GM12878 (cell line): ENCODE data around the gene EFNA2. TPM values are rescaled to one million over a fixed set of nuclear protein-coding genes. Genes with fewer than 3 reads are reported as not detected.

Experiments used
- CBX5 ChIP-seq: sonication (generic); IDR thresholded peaks from 2 replicates; pipeline ENCODE4 v1.6.1; 2016; ENCODE audit warnings: low read depth, moderate library complexity, mild to moderate bottlenecking, inconsistent platforms
- EED ChIP-seq: sonication (generic); IDR thresholded peaks from 2 replicates; pipeline ENCODE4 v1.6.1; 2016; ENCODE audit warnings: antibody characterized with exemption, low read depth
- FOXK2 ChIP-seq: fragments of 450-650 bp; IDR thresholded peaks from 2 replicates; pipeline ENCODE4 v1.6.1; 2017; ENCODE audit warnings: mild to moderate bottlenecking, moderate library complexity
- FOXM1 ChIP-seq: IDR thresholded peaks from 2 replicates; pipeline ENCODE4 v1.6.1; 2012; ENCODE audit warnings: low read depth, mild to moderate bottlenecking, inconsistent platforms, low read length, moderate library complexity
- IRF4 ChIP-seq: IDR thresholded peaks from 2 replicates; pipeline ENCODE4 v1.6.1; 2011; ENCODE audit warnings: low read depth, low read length
- JUND ChIP-seq: IDR thresholded peaks from 2 replicates; pipeline ENCODE4 v1.6.1; 2012; ENCODE audit warnings: low read depth, mild to moderate bottlenecking, low read length, improper control_type of control experiment, moderate library complexity
- KDM1A ChIP-seq: fragments of 200-600 bp; sonication (generic); IDR thresholded peaks from 2 replicates; pipeline ENCODE4 v1.6.1; 2016; ENCODE audit warnings: borderline replicate concordance
- LARP7 ChIP-seq: fragments of 450-650 bp; IDR thresholded peaks from 2 replicates; pipeline ENCODE4 v1.6.1; 2017; ENCODE audit warnings: mild to moderate bottlenecking
- POLR2AphosphoS5 ChIP-seq: IDR thresholded peaks from 2 replicates; pipeline ENCODE4 v1.6.1; 2011; ENCODE audit warnings: mild to moderate bottlenecking, low read length, inconsistent platforms
- RB1 ChIP-seq: fragments of 450-650 bp; formaldehyde crosslinking; IDR thresholded peaks from 2 replicates; pipeline ENCODE4 v1.6.1; 2017; ENCODE audit warnings: mild to moderate bottlenecking, borderline replicate concordance
- RCOR1 ChIP-seq: conservative IDR thresholded peaks from 2 replicates; pipeline ENCODE4 v1.6.1; 2012; ENCODE audit warnings: low read depth, low read length, improper control_type of control experiment
- SIX5 ChIP-seq: IDR thresholded peaks from 2 replicates; pipeline ENCODE4 v1.6.1; 2011; ENCODE audit warnings: mild to moderate bottlenecking, low read depth, low read length, moderate library complexity; ENCODE audit not compliant: severe bottlenecking
- TCF7 ChIP-seq: IDR thresholded peaks from 2 replicates; pipeline ENCODE4 v1.6.1; 2014; ENCODE audit warnings: antibody characterized with exemption, borderline replicate concordance
- ZNF24 ChIP-seq: fragments of 450-650 bp; IDR thresholded peaks from 2 replicates; pipeline ENCODE4 v1.6.1; 2017; ENCODE audit warnings: antibody characterized with exemption, mild to moderate bottlenecking
- polyA plus RNA-seq, 11 experiments: library from polyadenylated mRNA; depleted of rRNA in 4 of 11; unstranded in 6 of 11; stranded (reverse) in 5 of 11; fragments of >200 nt; fragmentation: Nextera tagmentation in 4 of 11; fragmentation: Illumina TruSeq in 1 of 11; extraction: Ambion mirVana in 4 of 11; extraction: Trizol in 1 of 11; gene quantifications; 1 replicate in 1 of 11; 2 replicates in 10 of 11; pipeline versions ENCODE4 v1.2.1 to v1.2.3, GENCODE V29; 2011 to 2016; ENCODE audit warnings: inconsistent platforms in 2 of 11, missing spikeins in 2 of 11, low read depth in 1 of 11
- total RNA-seq, 4 experiments: library from RNA; depleted of rRNA in 3 of 4; stranded (reverse); fragments of >200 nt in 3 of 4; fragmentation: Illumina TruSeq in 1 of 4; extraction: Trizol in 1 of 4; gene quantifications; 2 replicates each; pipeline versions ENCODE4 v1.2.1 to v1.2.3, GENCODE V29; 2013 to 2021
- TF ChIP-seq, protein P1 (sequence below): fragments of 450-650 bp; conservative IDR thresholded peaks from 2 replicates; pipeline ENCODE4 v1.6.1; 2017; ENCODE audit warnings: mild to moderate bottlenecking, moderate library complexity
- TF ChIP-seq, protein P2 (sequence below): IDR thresholded peaks from 2 replicates; pipeline ENCODE4 v1.6.1; 2011; ENCODE audit warnings: mild to moderate bottlenecking, low read depth, low read length, moderate library complexity; ENCODE audit not compliant: insufficient replicate concordance
- TF ChIP-seq, protein P3 (sequence below), 3 experiments: IDR thresholded peaks in 2 of 3; conservative IDR thresholded peaks in 1 of 3; 2 replicates each; pipeline ENCODE4 v1.5.1; 2011; ENCODE audit warnings: low read depth in 3 of 3, low read length in 3 of 3, mild to moderate bottlenecking in 3 of 3, control low read depth in 2 of 3, moderate library complexity in 2 of 3, inconsistent platforms in 1 of 3, mixed read lengths in 1 of 3; ENCODE audit not compliant: control insufficient read depth in 2 of 3, insufficient read depth in 1 of 3; ENCODE audit errors: extremely low read depth in 1 of 3
- TF ChIP-seq, protein P4 (sequence below): fragments of 450-650 bp; IDR thresholded peaks from 2 replicates; pipeline ENCODE4 v1.6.1; 2016; ENCODE audit warnings: mild to moderate bottlenecking, moderate library complexity, borderline replicate concordance
- TF ChIP-seq, protein P5 (sequence below): IDR thresholded peaks from 2 replicates; pipeline ENCODE4 v1.6.1; 2012; ENCODE audit warnings: low read depth, low read length, improper control_type of control experiment

EFNA2 gene
- total and polyA plus RNA-seq, 10 of the 15 experiments (the other 5 are each of a cell fraction or from before 2014, with no cell fraction given) = not detected

DNA sequence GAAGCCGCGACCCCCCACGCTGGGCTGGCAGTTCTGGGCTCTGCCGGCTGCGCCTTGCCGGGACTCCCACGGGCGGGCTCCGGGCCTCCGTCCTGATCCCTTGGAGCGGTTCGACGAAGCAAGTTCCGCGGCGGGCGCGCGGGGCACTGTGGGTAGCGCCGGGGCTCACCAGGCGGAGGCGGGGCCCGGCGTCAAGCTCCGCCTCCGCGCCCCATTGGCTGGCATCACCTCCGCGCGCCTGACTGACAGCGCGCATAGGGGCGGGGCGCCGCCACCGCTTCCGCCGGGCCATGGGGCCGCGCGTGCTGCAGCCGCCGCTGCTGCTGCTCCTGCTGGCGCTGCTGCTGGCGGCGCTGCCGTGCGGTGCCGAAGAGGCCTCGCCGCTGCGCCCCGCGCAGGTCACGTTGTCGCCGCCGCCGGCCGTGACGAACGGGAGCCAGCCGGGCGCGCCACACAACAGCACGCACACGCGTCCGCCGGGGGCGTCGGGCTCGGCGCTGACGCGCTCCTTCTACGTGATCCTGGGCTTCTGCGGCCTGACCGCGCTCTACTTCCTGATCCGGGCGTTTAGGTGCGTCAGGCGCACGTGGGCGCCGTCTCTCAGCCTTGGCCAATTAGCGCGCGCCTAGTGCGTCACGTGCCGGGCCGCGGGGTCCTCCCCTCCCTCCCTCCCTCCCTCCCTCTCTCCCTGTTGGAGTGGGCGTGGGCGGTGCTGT is 10.3 kb upstream of the EFNA2 start, which contains the start of gene FAM174C (continued):
- TF ChIP-seq, protein P1, sequence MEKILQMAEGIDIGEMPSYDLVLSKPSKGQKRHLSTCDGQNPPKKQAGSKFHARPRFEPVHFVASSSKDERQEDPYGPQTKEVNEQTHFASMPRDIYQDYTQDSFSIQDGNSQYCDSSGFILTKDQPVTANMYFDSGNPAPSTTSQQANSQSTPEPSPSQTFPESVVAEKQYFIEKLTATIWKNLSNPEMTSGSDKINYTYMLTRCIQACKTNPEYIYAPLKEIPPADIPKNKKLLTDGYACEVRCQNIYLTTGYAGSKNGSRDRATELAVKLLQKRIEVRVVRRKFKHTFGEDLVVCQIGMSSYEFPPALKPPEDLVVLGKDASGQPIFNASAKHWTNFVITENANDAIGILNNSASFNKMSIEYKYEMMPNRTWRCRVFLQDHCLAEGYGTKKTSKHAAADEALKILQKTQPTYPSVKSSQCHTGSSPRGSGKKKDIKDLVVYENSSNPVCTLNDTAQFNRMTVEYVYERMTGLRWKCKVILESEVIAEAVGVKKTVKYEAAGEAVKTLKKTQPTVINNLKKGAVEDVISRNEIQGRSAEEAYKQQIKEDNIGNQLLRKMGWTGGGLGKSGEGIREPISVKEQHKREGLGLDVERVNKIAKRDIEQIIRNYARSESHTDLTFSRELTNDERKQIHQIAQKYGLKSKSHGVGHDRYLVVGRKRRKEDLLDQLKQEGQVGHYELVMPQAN = peak; percentile 98
- TF ChIP-seq TCF7 (no peak), KDM1A (no peak), RCOR1 (no peak), ZNF24 (peak; percentile 63), FOXK2 (no peak), JUND (no peak), IRF4 (no peak), SIX5 (peak; percentile 26), LARP7 (peak; percentile 100), CBX5 (no peak), RB1 (peak; percentile 85), POLR2AphosphoS5 (peak; percentile 87), EED (no peak), FOXM1 (no peak)
- TF ChIP-seq, protein P2, sequence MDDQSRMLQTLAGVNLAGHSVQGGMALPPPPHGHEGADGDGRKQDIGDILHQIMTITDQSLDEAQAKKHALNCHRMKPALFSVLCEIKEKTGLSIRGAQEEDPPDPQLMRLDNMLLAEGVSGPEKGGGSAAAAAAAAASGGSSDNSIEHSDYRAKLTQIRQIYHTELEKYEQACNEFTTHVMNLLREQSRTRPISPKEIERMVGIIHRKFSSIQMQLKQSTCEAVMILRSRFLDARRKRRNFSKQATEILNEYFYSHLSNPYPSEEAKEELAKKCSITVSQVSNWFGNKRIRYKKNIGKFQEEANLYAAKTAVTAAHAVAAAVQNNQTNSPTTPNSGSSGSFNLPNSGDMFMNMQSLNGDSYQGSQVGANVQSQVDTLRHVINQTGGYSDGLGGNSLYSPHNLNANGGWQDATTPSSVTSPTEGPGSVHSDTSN = peak; percentile 94
- TF ChIP-seq, protein P3, sequence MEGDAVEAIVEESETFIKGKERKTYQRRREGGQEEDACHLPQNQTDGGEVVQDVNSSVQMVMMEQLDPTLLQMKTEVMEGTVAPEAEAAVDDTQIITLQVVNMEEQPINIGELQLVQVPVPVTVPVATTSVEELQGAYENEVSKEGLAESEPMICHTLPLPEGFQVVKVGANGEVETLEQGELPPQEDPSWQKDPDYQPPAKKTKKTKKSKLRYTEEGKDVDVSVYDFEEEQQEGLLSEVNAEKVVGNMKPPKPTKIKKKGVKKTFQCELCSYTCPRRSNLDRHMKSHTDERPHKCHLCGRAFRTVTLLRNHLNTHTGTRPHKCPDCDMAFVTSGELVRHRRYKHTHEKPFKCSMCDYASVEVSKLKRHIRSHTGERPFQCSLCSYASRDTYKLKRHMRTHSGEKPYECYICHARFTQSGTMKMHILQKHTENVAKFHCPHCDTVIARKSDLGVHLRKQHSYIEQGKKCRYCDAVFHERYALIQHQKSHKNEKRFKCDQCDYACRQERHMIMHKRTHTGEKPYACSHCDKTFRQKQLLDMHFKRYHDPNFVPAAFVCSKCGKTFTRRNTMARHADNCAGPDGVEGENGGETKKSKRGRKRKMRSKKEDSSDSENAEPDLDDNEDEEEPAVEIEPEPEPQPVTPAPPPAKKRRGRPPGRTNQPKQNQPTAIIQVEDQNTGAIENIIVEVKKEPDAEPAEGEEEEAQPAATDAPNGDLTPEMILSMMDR (IDR thresholded peaks at IDR 0.05 in 2 of 3, conservative IDR thresholded peaks at IDR 0.05 in 1 of 3; ENCODE audit: control insufficient read depth in 2 of 3, extremely low read depth in 1 of 3, insufficient read depth in 1 of 3, low read depth in 3 of 3, low read length in 3 of 3) = no peak
- TF ChIP-seq, protein P4, sequence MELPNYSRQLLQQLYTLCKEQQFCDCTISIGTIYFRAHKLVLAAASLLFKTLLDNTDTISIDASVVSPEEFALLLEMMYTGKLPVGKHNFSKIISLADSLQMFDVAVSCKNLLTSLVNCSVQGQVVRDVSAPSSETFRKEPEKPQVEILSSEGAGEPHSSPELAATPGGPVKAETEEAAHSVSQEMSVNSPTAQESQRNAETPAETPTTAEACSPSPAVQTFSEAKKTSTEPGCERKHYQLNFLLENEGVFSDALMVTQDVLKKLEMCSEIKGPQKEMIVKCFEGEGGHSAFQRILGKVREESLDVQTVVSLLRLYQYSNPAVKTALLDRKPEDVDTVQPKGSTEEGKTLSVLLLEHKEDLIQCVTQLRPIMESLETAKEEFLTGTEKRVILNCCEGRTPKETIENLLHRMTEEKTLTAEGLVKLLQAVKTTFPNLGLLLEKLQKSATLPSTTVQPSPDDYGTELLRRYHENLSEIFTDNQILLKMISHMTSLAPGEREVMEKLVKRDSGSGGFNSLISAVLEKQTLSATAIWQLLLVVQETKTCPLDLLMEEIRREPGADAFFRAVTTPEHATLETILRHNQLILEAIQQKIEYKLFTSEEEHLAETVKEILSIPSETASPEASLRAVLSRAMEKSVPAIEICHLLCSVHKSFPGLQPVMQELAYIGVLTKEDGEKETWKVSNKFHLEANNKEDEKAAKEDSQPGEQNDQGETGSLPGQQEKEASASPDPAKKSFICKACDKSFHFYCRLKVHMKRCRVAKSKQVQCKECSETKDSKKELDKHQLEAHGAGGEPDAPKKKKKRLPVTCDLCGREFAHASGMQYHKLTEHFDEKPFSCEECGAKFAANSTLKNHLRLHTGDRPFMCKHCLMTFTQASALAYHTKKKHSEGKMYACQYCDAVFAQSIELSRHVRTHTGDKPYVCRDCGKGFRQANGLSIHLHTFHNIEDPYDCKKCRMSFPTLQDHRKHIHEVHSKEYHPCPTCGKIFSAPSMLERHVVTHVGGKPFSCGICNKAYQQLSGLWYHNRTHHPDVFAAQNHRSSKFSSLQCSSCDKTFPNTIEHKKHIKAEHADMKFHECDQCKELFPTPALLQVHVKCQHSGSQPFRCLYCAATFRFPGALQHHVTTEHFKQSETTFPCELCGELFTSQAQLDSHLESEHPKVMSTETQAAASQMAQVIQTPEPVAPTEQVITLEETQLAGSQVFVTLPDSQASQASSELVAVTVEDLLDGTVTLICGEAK = no peak
- TF ChIP-seq, protein P5, sequence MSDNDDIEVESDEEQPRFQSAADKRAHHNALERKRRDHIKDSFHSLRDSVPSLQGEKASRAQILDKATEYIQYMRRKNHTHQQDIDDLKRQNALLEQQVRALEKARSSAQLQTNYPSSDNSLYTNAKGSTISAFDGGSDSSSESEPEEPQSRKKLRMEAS = peak; percentile 97
